ENCODE results near the gene GSTM4. TPM values are rescaled to one million over a fixed set of nuclear protein-coding genes. Genes with fewer than 3 reads are reported as not detected.

GSTM4 gene
- 14.8 and 18.4 TPM in 2 replicates for total RNA-seq

GRCh38 chr1:109655615-109656519 lies at the start of gene GSTM4:
Gene GSTM4, plus strand, starts transcription at chr1:109656099. Its CDS starts 291 bp downstream, at chr1:109656390.

GRCh38 chr1:109619576-109620400 lies 36.1 kb upstream of the GSTM4 start, which contains the start of the genes AMPD2 and GNAT2:
Gene AMPD2, plus strand, starts transcription at chr1:109619837. Its CDS starts 1,339 bp downstream, at chr1:109621176.
Gene GNAT2, minus strand, starts transcription at chr1:109619616. Its CDS starts 6,746 bp downstream, at chr1:109612870.

GRCh38 chr1:109667452-109668122 lies 11.7 kb downstream of the GSTM4 start, which contains the start of gene GSTM2:
Gene GSTM2, plus strand, starts transcription at chr1:109668057. Its CDS starts 59 bp downstream, at chr1:109668116.

GRCh38 chr1:109687641-109688499 lies 32.0 kb downstream of the GSTM4 start, which contains the start of gene GSTM1:
Gene GSTM1, plus strand, starts transcription at chr1:109687817. Its CDS starts 57 bp downstream, at chr1:109687874.

Other genes with a start within 250 kb of the GSTM4 start
- 39.1 and 43.8 TPM in 2 replicates for gene PSMA5, start 229.7 kb upstream of the GSTM4 start, total RNA-seq
- 0.28 and 0.46 TPM in 2 replicates for gene SYPL2, start 189.6 kb upstream of the GSTM4 start, total RNA-seq
- 0.85 and 1.5 TPM in 2 replicates for gene ATXN7L2, start 172.2 kb upstream of the GSTM4 start, total RNA-seq
- 3.6 TPM in 2 replicates for gene CYB561D1, start 162.0 kb upstream of the GSTM4 start, total RNA-seq
- 1.6 and 2.0 TPM in 2 replicates for gene AMIGO1, start 146.4 kb upstream of the GSTM4 start, total RNA-seq
- gene GPR61, start 116.2 kb upstream of the GSTM4 start, total RNA-seq: 0.28 TPM in 2 replicates
- gene GNAI3, start 107.5 kb upstream of the GSTM4 start, total RNA-seq: 11.7 and 13.7 TPM in 2 replicates
- gene GNAT2, start 36.5 kb upstream of the GSTM4 start, total RNA-seq: 0.28 and 0.37 TPM in 2 replicates
- gene AMPD2, start 36.3 kb upstream of the GSTM4 start, total RNA-seq: 73.5 and 83.7 TPM in 2 replicates
- 16.2 and 20.0 TPM in 2 replicates for gene GSTM2, start 12.0 kb downstream of the GSTM4 start, total RNA-seq
- 9.0 and 9.6 TPM in 2 replicates for gene GSTM1, start 31.7 kb downstream of the GSTM4 start, total RNA-seq
- 8.5 and 13.3 TPM in 2 replicates for gene GSTM5, start 56.2 kb downstream of the GSTM4 start, total RNA-seq
- gene GSTM3, start 84.9 kb downstream of the GSTM4 start, total RNA-seq: 215 and 220 TPM in 2 replicates
- gene EPS8L3, start 107.8 kb downstream of the GSTM4 start, total RNA-seq: not detected in 2 replicates